Mesendoderm (in vitro differentiated cells): ENCODE results near the gene AFG3L2.

Source experiments
- DNase-seq: peaks from one replicate; pipeline ENCODE4 v3.0.0; 2013
- H2AK5ac ChIP-seq: 2 replicates; pipeline ENCODE4 v1.6.1; 2013; ENCODE audit warnings: low read length, inconsistent platforms
- H2BK120ac ChIP-seq: 2 replicates; pipeline ENCODE4 v1.6.1; 2013; ENCODE audit warnings: low read depth, mild to moderate bottlenecking, low read length, moderate library complexity, mixed read lengths
- H2BK15ac ChIP-seq: replicated peaks from 2 replicates; pipeline ENCODE4 v1.6.1; 2013; ENCODE audit warnings: low read depth, mild to moderate bottlenecking, moderate library complexity
- H2BK5ac ChIP-seq: 2 replicates; pipeline ENCODE4 v1.6.1; 2013; ENCODE audit warnings: low read length, inconsistent platforms
- H3K18ac ChIP-seq: 2 replicates; pipeline ENCODE4 v1.6.1; 2013; ENCODE audit warnings: mild to moderate bottlenecking, low read length, mixed read lengths
- H3K23ac ChIP-seq: one replicate; pipeline ENCODE4 v1.6.1; 2013; ENCODE audit warnings: low read length
- H3K27ac ChIP-seq: 2 replicates; pipeline ENCODE4 v1.5.1; 2013; ENCODE audit warnings: low read depth, mild to moderate bottlenecking, inconsistent platforms, low read length, moderate library complexity
- H3K27me3 ChIP-seq: 2 replicates; pipeline ENCODE4 v1.6.1; 2013; ENCODE audit warnings: low read length, control low read depth, mild to moderate bottlenecking, inconsistent platforms; ENCODE audit not compliant: insufficient read depth, poor library complexity
- H3K36me3 ChIP-seq: 2 replicates; pipeline ENCODE4 v1.6.1; 2013; ENCODE audit warnings: low read length, inconsistent platforms; ENCODE audit not compliant: control insufficient read depth, insufficient read depth
- H3K4ac ChIP-seq: one replicate; pipeline ENCODE4 v1.6.1; 2013; ENCODE audit warnings: low read depth, mild to moderate bottlenecking, low read length, moderate library complexity
- H3K4me1 ChIP-seq: 2 replicates; pipeline ENCODE4 v1.6.1; 2013; ENCODE audit warnings: low read depth, low read length, inconsistent platforms; ENCODE audit not compliant: control insufficient read depth
- H3K4me2 ChIP-seq: 2 replicates; pipeline ENCODE4 v1.6.1; 2013; ENCODE audit warnings: low read length
- H3K4me3 ChIP-seq: 2 replicates; pipeline ENCODE4 v1.5.1; 2013; ENCODE audit warnings: mild to moderate bottlenecking, low read length
- H3K56ac ChIP-seq: one replicate; pipeline ENCODE4 v1.6.1; 2013; ENCODE audit warnings: low read length
- H3K79me1 ChIP-seq: 2 replicates; pipeline ENCODE4 v1.6.1; 2013; ENCODE audit warnings: low read length, inconsistent platforms
- H3K79me2 ChIP-seq: 2 replicates; pipeline ENCODE4 v1.6.1; 2013; ENCODE audit warnings: mild to moderate bottlenecking, low read length; ENCODE audit not compliant: control insufficient read depth, insufficient read depth
- H3K9ac ChIP-seq: 2 replicates; pipeline ENCODE4 v1.6.1; 2013; ENCODE audit warnings: low read length, inconsistent platforms
- H4K5ac ChIP-seq: one replicate; pipeline ENCODE4 v1.6.1; 2013; ENCODE audit warnings: low read length
- H4K8ac ChIP-seq: one replicate; pipeline ENCODE4 v1.6.1; 2013; ENCODE audit warnings: low read depth, mild to moderate bottlenecking, control low read depth, low read length, moderate library complexity
- WGBS: extraction: QIAGEN DNeasy Blood & Tissue Kit; methylation state at CpG from one replicate; pipeline ENCODE4 v1.1.7; 2013; ENCODE audit warnings: low lambda C conversion rate, missing lambda C conversion rate; ENCODE audit not compliant: insufficient coverage; ENCODE audit errors: extremely low coverage; 5-methylcytosine and 5-hydroxymethylcytosine counted together

Gene AFG3L2

DNA sequence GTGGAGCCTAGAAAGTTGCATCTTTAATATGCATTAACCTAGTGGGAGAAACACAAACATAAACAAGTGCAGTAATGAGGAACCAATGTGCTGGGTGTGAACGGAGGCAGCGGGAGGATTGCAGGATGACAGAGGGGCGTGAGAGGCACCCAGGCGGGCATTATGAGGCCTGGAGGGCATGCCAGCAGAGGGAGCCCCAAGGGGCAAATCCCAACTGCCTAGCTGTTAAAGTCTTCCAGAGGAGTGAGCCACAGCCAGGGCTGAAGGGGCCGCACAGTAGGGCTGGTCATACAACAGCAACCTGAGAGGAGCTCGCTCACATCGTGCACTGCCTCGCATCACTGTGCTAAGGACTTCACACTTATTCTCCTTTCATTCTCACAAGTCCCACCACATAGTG lies 17.4 kb upstream of the AFG3L2 start:
- Histone ChIP-seq H2BK5ac (no peak overlapping the region), H4K8ac (no peak overlapping the region), H3K79me2 (no peaks in the 10 kb centered on the region), H3K4me3 (no peak overlapping the region), H2BK120ac (no peak overlapping the region), H2BK15ac (no peak overlapping the region), H3K4ac (no peak overlapping the region), H3K56ac (no peak overlapping the region), H3K9ac (no peak overlapping the region), H3K18ac (no peak overlapping the region), H3K23ac (no peak overlapping the region), H3K27ac (no peak overlapping the region), H3K27me3 (no peaks in the 10 kb centered on the region), H3K4me2 (no peak overlapping the region), H3K4me1 (no peaks in the 10 kb centered on the region), H3K36me3 (no peaks in the 10 kb centered on the region), H3K79me1 (no peaks in the 10 kb centered on the region), H2AK5ac (no peak overlapping the region), H4K5ac (no peak overlapping the region)
- WGBS = no CpG with 5 or more reads among the region's 8 CpGs
- DNase-seq = peak; percentile 44

DNA sequence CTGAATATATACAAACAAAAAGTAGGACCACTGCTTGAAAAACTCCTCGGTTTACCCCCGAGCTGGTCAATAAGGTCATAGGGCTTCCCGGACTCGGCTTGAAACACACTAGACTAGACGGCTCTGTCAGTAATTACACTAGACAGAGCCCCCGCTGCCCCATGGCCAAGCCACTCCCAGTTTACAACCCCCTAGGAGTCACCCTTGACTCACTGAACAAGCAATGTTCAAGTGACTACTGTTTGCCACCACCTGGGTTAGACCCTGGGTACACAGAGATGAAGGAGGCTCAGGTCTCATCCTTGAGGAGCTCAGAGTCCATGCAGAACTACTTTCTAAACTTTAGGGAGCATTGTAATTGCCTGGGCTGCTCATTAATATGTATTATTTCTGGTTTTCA lies 17.0 kb upstream of the AFG3L2 start:
- H2BK15ac ChIP-seq = no peak overlapping the region
- no peaks in the 10 kb centered on the region for H3K79me1 ChIP-seq
- WGBS = no CpG with 5 or more reads among the region's 6 CpGs
- H2BK120ac ChIP-seq = no peak overlapping the region
- no peak overlapping the region for H3K4me2 ChIP-seq
- no peak overlapping the region for H4K5ac ChIP-seq
- no peak overlapping the region for H3K9ac ChIP-seq
- no peak overlapping the region for H3K18ac ChIP-seq
- H3K4ac ChIP-seq = no peak overlapping the region
- no peaks in the 10 kb centered on the region for H3K79me2 ChIP-seq
- H3K4me3 ChIP-seq = no peak overlapping the region
- H4K8ac ChIP-seq = no peak overlapping the region
- H3K27me3 ChIP-seq = no peaks in the 10 kb centered on the region
- H3K23ac ChIP-seq = no peak overlapping the region
- H3K27ac ChIP-seq = no peak overlapping the region
- DNase-seq = no peak
- H2AK5ac ChIP-seq = no peak overlapping the region
- H2BK5ac ChIP-seq = no peak overlapping the region
- H3K56ac ChIP-seq = no peak overlapping the region
- no peaks in the 10 kb centered on the region for H3K4me1 ChIP-seq
- no peaks in the 10 kb centered on the region for H3K36me3 ChIP-seq

DNA sequence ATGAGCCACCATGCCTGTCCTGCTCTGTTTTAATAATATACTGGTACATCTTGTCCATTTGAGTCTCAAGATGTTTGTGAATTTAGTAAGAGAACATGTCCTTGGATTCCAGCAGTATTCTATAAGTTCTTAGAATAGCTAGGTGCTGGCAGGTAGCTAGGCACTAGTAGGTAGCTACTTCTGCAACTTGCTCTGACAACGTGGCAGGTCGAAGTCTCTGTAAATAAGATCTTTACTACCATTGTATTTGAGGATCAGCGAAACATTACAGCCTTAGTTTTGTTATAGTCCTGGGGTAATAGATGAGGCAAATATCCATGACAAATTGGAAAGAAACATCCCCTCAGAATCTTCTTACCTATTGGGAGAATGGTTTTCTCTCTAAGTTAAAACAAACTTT lies 16.5 kb upstream of the AFG3L2 start:
- Histone ChIP-seq H2BK120ac (no peak overlapping the region), H3K4ac (no peak overlapping the region), H3K18ac (no peak overlapping the region), H3K23ac (no peak overlapping the region), H3K27me3 (no peaks in the 10 kb centered on the region), H2BK5ac (no peak overlapping the region), H3K4me2 (no peak overlapping the region), H3K4me3 (no peak overlapping the region), H3K27ac (no peak overlapping the region), H4K8ac (no peak overlapping the region), H2BK15ac (no peak overlapping the region), H3K4me1 (no peaks in the 10 kb centered on the region), H3K56ac (no peak overlapping the region), H3K79me2 (no peaks in the 10 kb centered on the region), H3K9ac (no peak overlapping the region), H3K79me1 (no peaks in the 10 kb centered on the region), H3K36me3 (no peaks in the 10 kb centered on the region), H4K5ac (no peak overlapping the region), H2AK5ac (no peak overlapping the region)
- DNase-seq = no peak
- no CpG with 5 or more reads among the region's 3 CpGs for WGBS

DNA sequence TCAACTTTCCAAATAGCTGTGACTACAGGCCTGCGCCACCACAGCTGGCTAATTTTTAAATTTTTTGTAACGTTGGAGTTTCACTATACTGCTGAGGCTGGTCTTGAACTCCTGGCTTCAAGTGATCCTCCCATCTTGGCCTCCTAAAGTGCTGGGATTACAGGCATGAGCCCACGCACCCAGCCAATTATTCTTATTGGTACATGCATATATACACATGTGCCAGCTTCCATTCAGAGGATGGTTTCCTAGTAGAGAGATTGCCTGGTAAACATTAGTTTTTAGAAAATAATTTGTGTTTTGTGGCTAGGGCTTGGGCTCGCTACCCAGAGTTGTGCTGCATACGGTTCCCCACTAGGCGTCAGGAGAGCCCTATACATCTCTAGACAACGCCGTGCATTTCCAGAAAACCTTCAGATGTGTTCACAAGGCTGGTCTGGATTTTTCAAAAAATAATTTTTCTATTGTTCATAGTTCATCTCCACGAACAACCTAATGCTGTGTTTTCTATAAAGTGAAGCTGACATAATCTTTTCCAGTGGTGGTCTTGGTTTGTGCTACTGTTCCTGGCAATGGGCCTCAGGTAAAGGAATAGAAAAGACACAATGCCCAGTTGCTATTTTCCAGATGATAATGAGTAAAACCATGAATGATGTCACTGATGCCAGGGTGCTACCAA lies 14.6 kb upstream of the AFG3L2 start:
- no peaks in the 10 kb centered on the region for H3K79me1 ChIP-seq
- no peak overlapping the region for H3K56ac ChIP-seq
- no peak overlapping the region for H2AK5ac ChIP-seq
- WGBS = no CpG with 5 or more reads among the region's 9 CpGs
- H3K36me3 ChIP-seq = no peaks in the 10 kb centered on the region
- H3K4ac ChIP-seq = no peak overlapping the region
- no peak overlapping the region for H2BK120ac ChIP-seq
- no peak overlapping the region for H3K23ac ChIP-seq
- H2BK5ac ChIP-seq = no peak overlapping the region
- DNase-seq = peak; percentile 42
- H3K4me3 ChIP-seq = no peak overlapping the region
- no peak overlapping the region for H3K4me2 ChIP-seq
- no peaks in the 10 kb centered on the region for H3K27me3 ChIP-seq
- H3K18ac ChIP-seq = no peak overlapping the region
- H3K4me1 ChIP-seq = no peaks in the 10 kb centered on the region
- no peaks in the 10 kb centered on the region for H3K79me2 ChIP-seq
- H4K5ac ChIP-seq = no peak overlapping the region
- no peak overlapping the region for H3K27ac ChIP-seq
- H2BK15ac ChIP-seq = no peak overlapping the region
- H4K8ac ChIP-seq = no peak overlapping the region
- H3K9ac ChIP-seq = no peak overlapping the region

DNA sequence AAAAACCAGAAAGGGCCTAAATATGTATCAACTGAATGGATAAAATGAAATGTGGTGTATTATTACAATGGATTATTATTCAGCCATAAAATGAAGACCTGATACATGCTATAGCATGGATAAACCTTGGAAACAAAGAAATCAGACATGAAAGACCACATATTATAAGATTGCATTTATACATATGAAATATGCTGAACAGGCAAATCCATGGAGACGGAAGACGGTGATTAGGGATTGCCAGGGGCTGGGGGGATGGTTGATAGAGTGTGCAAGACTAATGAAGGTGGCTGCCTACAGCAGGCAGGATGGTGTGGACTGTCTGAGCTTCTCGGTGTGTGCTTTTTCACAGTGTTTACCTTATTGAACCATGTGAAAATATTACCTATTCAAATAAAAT lies 11.4 kb upstream of the AFG3L2 start:
- H3K79me1 ChIP-seq = no peaks in the 10 kb centered on the region
- H3K56ac ChIP-seq = no peak overlapping the region
- no peak overlapping the region for H3K9ac ChIP-seq
- no peak overlapping the region for H3K4ac ChIP-seq
- H2BK15ac ChIP-seq = no peak overlapping the region
- H3K4me3 ChIP-seq = no peak overlapping the region
- H3K18ac ChIP-seq = no peak overlapping the region
- no peak overlapping the region for H2BK5ac ChIP-seq
- no peaks in the 10 kb centered on the region for H3K79me2 ChIP-seq
- H4K5ac ChIP-seq = no peak overlapping the region
- H4K8ac ChIP-seq = no peak overlapping the region
- no CpG with 5 or more reads among the region's 3 CpGs for WGBS
- no peak overlapping the region for H3K4me2 ChIP-seq
- no peak overlapping the region for H3K23ac ChIP-seq
- no peak overlapping the region for H2AK5ac ChIP-seq
- no peak for DNase-seq
- no peaks in the 10 kb centered on the region for H3K4me1 ChIP-seq
- no peak overlapping the region for H2BK120ac ChIP-seq
- no peaks in the 10 kb centered on the region for H3K27me3 ChIP-seq
- no peak overlapping the region for H3K27ac ChIP-seq
- no peaks in the 10 kb centered on the region for H3K36me3 ChIP-seq

DNA sequence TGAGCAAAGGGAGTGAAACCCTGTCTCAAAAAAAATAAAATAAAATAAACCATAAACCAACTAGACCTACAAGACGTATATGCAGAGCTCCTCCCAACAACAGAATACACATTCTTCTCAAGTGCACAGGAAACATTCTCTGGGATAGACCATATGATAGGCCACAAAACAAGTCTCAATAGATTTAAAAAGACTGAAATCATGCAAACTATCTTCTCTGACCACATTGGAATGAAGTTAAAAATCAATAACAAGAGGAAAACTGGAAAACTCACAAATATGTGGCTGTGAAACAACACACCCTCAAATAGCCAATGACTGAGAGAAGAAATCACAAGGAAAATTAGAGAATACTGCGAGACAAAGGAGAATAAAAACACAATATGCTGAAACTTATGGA lies 7.2 kb upstream of the AFG3L2 start:
- H3K23ac ChIP-seq = no peak overlapping the region
- no peak overlapping the region for H3K18ac ChIP-seq
- no CpG with 5 or more reads among the region's 2 CpGs for WGBS

More for the DNA sequence above, 7.2 kb upstream of the AFG3L2 start:
- H3K56ac ChIP-seq = no peak overlapping the region
- no peak overlapping the region for H3K4me3 ChIP-seq
- no peaks in the 10 kb centered on the region for H3K79me2 ChIP-seq
- H3K9ac ChIP-seq = no peak overlapping the region
- no peak overlapping the region for H2BK5ac ChIP-seq
- H4K8ac ChIP-seq = no peak overlapping the region
- no peaks in the 10 kb centered on the region for H3K27me3 ChIP-seq
- no peak overlapping the region for H4K5ac ChIP-seq
- no peak overlapping the region for H3K4me2 ChIP-seq
- no peak overlapping the region for H2BK120ac ChIP-seq
- no peaks in the 10 kb centered on the region for H3K36me3 ChIP-seq
- DNase-seq = no peak
- no peak overlapping the region for H2BK15ac ChIP-seq
- H2AK5ac ChIP-seq = no peak overlapping the region
- no peaks in the 10 kb centered on the region for H3K4me1 ChIP-seq
- H3K4ac ChIP-seq = no peak overlapping the region
- H3K79me1 ChIP-seq = no peaks in the 10 kb centered on the region
- no peak overlapping the region for H3K27ac ChIP-seq
